Stimulated activated CD4-positive, alpha-beta T cell treated with anti-CD3 and anti-CD28 coated beads, Interleukin-1b, Interleukin-23, amount 100 ng/mL, for 1 hour (primary cell): Measurements from ENCODE around the gene ZNF197.
"Not testable (repeated sequence)": the region's sequence is repeated elsewhere in the genome, so short reads cannot be mapped to it uniquely, and the experiment has no call there.

Source experiments
- DNase-seq, 2 donors: peaks; one replicate each; pipeline ENCODE4 v3.0.0-alpha.2; 2020; ENCODE audit warnings: low read depth in 2 of 2

Gene ZNF197

GRCh38 chr3:44661189-44661588 lies 36.4 kb downstream of the ZNF197 start:
- DNase-seq: no peak

- DNase-seq: no peak
Measured at GRCh38 chr3:44665173-44665572, 40.3 kb downstream of the ZNF197 start.

GRCh38 chr3:44666346-44666745 lies 41.5 kb downstream of the ZNF197 start:
- no peak for DNase-seq

DNA sequence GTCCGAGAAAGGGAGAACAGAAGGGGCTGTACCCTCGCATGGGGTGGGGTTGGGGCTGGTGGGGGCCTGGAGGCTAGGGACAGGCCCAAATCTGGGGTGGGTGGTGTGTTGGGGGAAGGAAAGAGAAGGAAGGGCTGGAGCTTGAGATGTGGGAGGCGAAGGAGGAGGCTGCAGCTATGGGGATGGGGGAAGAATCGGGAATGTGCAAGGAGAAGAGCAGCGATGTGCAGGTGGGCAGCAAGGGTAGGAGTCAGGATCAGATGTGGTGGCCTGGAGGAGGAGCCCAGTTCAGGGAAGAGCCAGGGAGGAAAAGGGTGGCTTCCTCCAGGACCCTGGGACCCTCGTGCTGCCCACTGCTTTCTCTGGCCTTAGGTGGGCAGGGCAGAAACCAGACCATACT lies 44.9 kb downstream of the ZNF197 start:
- DNase-seq: no peak

- DNase-seq: not testable (repeated sequence)
Measured at GRCh38 chr3:44673466-44673865, 48.6 kb downstream of the ZNF197 start.

- no peak for DNase-seq
Measured at GRCh38 chr3:44674211-44674610, 49.4 kb downstream of the ZNF197 start.

DNA sequence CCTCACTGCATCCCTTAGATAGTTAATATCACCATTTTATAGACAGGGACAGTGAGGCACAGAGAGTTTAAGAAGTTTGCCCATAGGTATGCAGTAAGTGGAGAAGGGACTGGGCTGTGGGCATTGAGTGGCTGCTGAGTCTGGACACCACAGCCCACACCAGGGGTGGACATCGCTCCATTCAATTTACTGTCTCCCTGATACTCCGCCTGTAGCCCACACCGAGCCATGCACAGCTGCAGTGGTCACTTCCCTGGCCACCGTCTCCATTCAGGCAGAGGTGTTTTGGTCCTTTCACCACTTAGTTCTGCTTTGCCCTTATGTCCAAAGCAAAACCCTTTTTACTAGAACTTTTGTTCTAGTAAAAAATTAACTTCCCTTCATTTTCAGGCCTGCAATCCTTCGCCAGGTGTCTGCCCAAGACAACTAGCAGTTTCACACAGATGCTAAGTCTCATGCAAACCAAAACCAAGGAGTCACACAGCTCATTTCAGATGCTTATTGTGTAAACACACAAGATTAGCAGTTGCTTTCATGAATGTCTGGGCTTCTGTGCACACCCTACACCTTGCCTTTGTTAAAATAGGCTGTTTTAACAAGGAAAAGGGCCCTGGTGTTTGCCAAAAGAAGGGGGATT lies 53.8 kb downstream of the ZNF197 start:
- DNase-seq: no peak

DNA sequence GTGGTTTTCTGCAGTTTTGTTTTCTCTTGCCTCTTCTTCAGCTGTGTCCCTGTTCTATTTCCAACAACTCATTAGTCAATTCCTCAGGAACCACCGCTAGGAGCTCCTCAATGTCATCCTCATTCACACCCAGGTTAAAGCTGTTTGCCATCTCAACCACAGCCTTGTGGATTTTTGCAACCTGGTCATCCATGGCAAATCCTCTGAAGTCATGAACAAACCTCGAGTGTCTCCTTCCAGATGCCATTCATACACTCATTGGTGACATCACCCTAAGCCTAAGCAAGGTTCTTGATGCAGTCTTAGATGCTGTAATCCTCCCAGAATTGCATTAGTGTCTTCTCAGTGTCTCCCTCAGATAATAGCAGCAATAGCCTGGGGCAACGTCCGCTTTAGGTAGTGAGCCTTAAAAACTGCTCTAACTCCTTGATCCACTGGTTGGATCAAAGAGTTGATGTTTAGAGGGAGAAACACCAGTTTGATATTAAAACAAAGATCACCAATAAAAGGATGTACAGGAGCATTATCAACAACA lies 56.2 kb downstream of the ZNF197 start:
- no peak for DNase-seq

GRCh38 chr3:44682182-44682896 lies 57.5 kb downstream of the ZNF197 start:
- no peak for DNase-seq

GRCh38 chr3:44685128-44685800 lies 60.4 kb downstream of the ZNF197 start:
- DNase-seq: peak in 1 of 2 donors; percentile 23

DNA sequence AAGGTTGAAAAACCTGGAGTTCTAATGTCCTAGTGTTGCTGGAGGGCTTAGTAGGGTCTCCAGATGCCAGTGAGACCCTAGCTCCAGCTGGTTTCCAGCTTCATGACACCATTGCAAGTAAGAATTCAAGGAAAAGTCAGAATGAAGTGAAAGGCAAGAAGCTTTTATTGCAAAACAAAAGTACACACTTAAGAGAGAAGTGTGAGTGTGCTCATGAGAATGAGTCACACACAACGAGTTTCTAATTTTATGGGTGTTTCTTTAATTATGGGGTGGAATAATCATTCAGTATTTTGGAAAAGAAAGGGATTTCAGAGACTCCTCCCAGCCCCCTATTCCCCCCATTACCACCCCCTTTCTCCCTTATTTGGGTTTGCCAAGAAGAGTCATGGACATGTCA lies 63.1 kb downstream of the ZNF197 start:
- no peak for DNase-seq
